SK-N-SH (cell line): ENCODE data around the gene TAC4. TPM values are rescaled to one million over a fixed set of nuclear protein-coding genes. Genes with fewer than 3 reads are reported as not detected.

Experiments used
- CTCF ChIA-PET: fragments of 300-600, 350-600 bp; formaldehyde crosslinking; extraction: SDS; loops from one replicate; lab custom pipeline; 2021; lab: Yijun Ruan, JAX
- POLR2A ChIA-PET: fragments of 350-600 bp; sonication (Branson Sonifier 250); formaldehyde crosslinking; extraction: SDS; loops from one replicate; lab custom pipeline; 2020; ENCODE audit warnings: antibody characterized with exemption, inconsistent platforms; lab: Yijun Ruan, JAX
- DNase-seq: peaks from one replicate; pipeline ENCODE4 v3.0.0; 2012
- H2AFZ ChIP-seq: fragments of 200-600 bp; sonication (generic); 2 replicates; pipeline ENCODE4 v1.8.1; 2016; ENCODE audit warnings: antibody characterized with exemption, mild to moderate bottlenecking, low read depth
- H3F3A ChIP-seq: fragments of 200-600 bp; sonication (generic); replicated peaks from 2 replicates; pipeline ENCODE3; 2016; ENCODE audit warnings: antibody characterized with exemption, mild to moderate bottlenecking; ENCODE audit not compliant: insufficient read depth
- H3K27ac ChIP-seq, 2 experiments: fragments of 200-500 bp in 1 of 2; fragments of 200-600 bp in 1 of 2; sonication (Bioruptor generic) in 1 of 2; sonication (generic), shearing (Covaris generic) in 1 of 2; 2 replicates each; pipeline versions ENCODE4 v1.5.1 to v1.6.1; 2014 to 2016; ENCODE audit warnings: low read depth in 2 of 2, inconsistent platforms in 1 of 2, low read length in 1 of 2, mild to moderate bottlenecking in 1 of 2, mixed read lengths in 1 of 2
- H3K27me3 ChIP-seq: fragments of 200-600 bp; sonication (generic), shearing (Covaris generic); 2 replicates; pipeline ENCODE4 v1.6.1; 2016; ENCODE audit warnings: mixed run types; ENCODE audit not compliant: insufficient read depth
- H3K36me3 ChIP-seq, 2 experiments: fragments of 200-500 bp in 1 of 2; fragments of 200-600 bp in 1 of 2; sonication (Bioruptor generic) in 1 of 2; sonication (generic) in 1 of 2; replicated peaks in 1 of 2; 2 replicates each; pipeline versions ENCODE3 to v1.5.1; 2014 to 2016; ENCODE audit warnings: low read length in 1 of 2, mild to moderate bottlenecking in 1 of 2; ENCODE audit not compliant: insufficient read depth in 2 of 2, control insufficient read depth in 1 of 2
- H3K4me1 ChIP-seq, 2 experiments: fragments of 200-500 bp in 1 of 2; fragments of 200-600 bp in 1 of 2; sonication (Bioruptor generic) in 1 of 2; sonication (generic), shearing (Covaris generic) in 1 of 2; 2 replicates each; pipeline versions ENCODE4 v1.5.1 to v1.6.1; 2014 to 2016; ENCODE audit warnings: low read depth in 1 of 2, low read length in 1 of 2, mixed run types in 1 of 2; ENCODE audit not compliant: insufficient read depth in 2 of 2, control insufficient read depth in 1 of 2
- H3K4me2 ChIP-seq: fragments of 200-600 bp; sonication (generic), shearing (Covaris generic); 2 replicates; pipeline ENCODE4 v1.6.1; 2017; ENCODE audit warnings: mixed run types
- H3K4me3 ChIP-seq, 2 experiments: fragments of 200-500 bp in 1 of 2; fragments of 200-600 bp in 1 of 2; sonication (Bioruptor generic) in 1 of 2; sonication (generic), shearing (Covaris generic) in 1 of 2; 2 replicates each; pipeline versions ENCODE4 v1.5.1 to v1.8.1; 2014 to 2016; ENCODE audit warnings: low read depth in 2 of 2, inconsistent platforms in 1 of 2, low read length in 1 of 2, mild to moderate bottlenecking in 1 of 2, mixed read lengths in 1 of 2, moderate library complexity in 1 of 2
- H3K79me2 ChIP-seq: fragments of 200-600 bp; sonication (generic); 2 replicates; pipeline ENCODE4 v1.8.1; 2017; ENCODE audit warnings: mild to moderate bottlenecking; ENCODE audit not compliant: insufficient read depth
- H3K9ac ChIP-seq: fragments of 200-600 bp; sonication (generic); 2 replicates; pipeline ENCODE4 v1.6.1; 2017; ENCODE audit warnings: mixed run types
- H3K9me2 ChIP-seq: fragments of 200-600 bp; sonication (generic); 2 replicates; pipeline ENCODE4 v1.6.1; 2017; ENCODE audit warnings: mixed run types
- H3K9me3 ChIP-seq: fragments of 200-600 bp; sonication (generic); 2 replicates; pipeline ENCODE4 v1.6.1; 2017; ENCODE audit warnings: mixed run types, mild to moderate bottlenecking, moderate library complexity
- H4K20me1 ChIP-seq: fragments of 200-600 bp; sonication (generic); 2 replicates; pipeline ENCODE4 v1.6.1; 2017; ENCODE audit warnings: mild to moderate bottlenecking, mixed run types; ENCODE audit not compliant: insufficient read depth
- CHD2 ChIP-seq: fragments of 150-350 bp; IDR thresholded peaks from 2 replicates; pipeline ENCODE4 v1.6.1; 2018; ENCODE audit warnings: low read length; ENCODE audit not compliant: partially characterized antibody
- CTCF ChIP-seq: fragments of 200-600 bp; sonication (generic); IDR thresholded peaks from 2 replicates; pipeline ENCODE4 v1.6.1; 2017; ENCODE audit warnings: antibody characterized with exemption, mild to moderate bottlenecking, moderate library complexity
- FOSL2 ChIP-seq: IDR thresholded peaks from 2 replicates; pipeline ENCODE4 v1.4.0; 2012; ENCODE audit warnings: low read depth, mild to moderate bottlenecking, moderate library complexity, borderline replicate concordance
- FOXM1 ChIP-seq: IDR thresholded peaks from 2 replicates; pipeline ENCODE4 v1.4.0; 2012; ENCODE audit warnings: low read depth, mild to moderate bottlenecking
- MEF2A ChIP-seq: IDR thresholded peaks from 2 replicates; pipeline ENCODE4 v1.4.0; 2012; ENCODE audit warnings: low read depth, borderline replicate concordance
- MXI1 ChIP-seq: IDR thresholded peaks from 2 replicates; pipeline ENCODE4 v1.6.1; 2012; ENCODE audit warnings: mild to moderate bottlenecking, low read depth, low read length, improper control_type of control experiment
- NFIC ChIP-seq: IDR thresholded peaks from 2 replicates; pipeline ENCODE4 v1.4.0; 2012; ENCODE audit warnings: borderline replicate concordance
- NRF1 ChIP-seq: IDR thresholded peaks from 2 replicates; pipeline ENCODE4 v1.6.1; 2012; ENCODE audit warnings: low read depth, mild to moderate bottlenecking, low read length
- POLR2AphosphoS5 ChIP-seq: IDR thresholded peaks from 2 replicates; pipeline ENCODE4 v1.6.1; 2012; ENCODE audit warnings: low read depth, low read length
- RAD21 ChIP-seq: IDR thresholded peaks from 2 replicates; pipeline ENCODE4 v1.6.1; 2012; ENCODE audit warnings: mild to moderate bottlenecking, low read length
- RCOR1 ChIP-seq: fragments of 150-350 bp; IDR thresholded peaks from 2 replicates; pipeline ENCODE4 v1.6.1; 2017; ENCODE audit warnings: antibody characterized with exemption, low read length
- RXRA ChIP-seq: IDR thresholded peaks from 2 replicates; pipeline ENCODE4 v1.4.0; 2012; ENCODE audit warnings: low read depth, mild to moderate bottlenecking, borderline replicate concordance
- SIN3A ChIP-seq: IDR thresholded peaks from 2 replicates; pipeline ENCODE4 v1.6.1; 2012; ENCODE audit warnings: low read depth, mild to moderate bottlenecking, low read length, moderate library complexity, borderline replicate concordance
- TEAD4 ChIP-seq: IDR thresholded peaks from 2 replicates; pipeline ENCODE4 v1.4.0; 2012; ENCODE audit warnings: mild to moderate bottlenecking, borderline replicate concordance; ENCODE audit not compliant: insufficient read depth
- USF2 ChIP-seq: fragments of 150-350 bp; IDR thresholded peaks from 2 replicates; pipeline ENCODE4 v1.6.1; 2017; ENCODE audit warnings: antibody characterized with exemption, low read length, low read depth, borderline replicate concordance
- ZBTB33 ChIP-seq: IDR thresholded peaks from 2 replicates; pipeline ENCODE4 v1.4.0; 2012; ENCODE audit warnings: low read depth, borderline replicate concordance
- WGBS: methylation state at CpG from one replicate; pipeline ENCODE4 v1.1.6; 2017; ENCODE audit warnings: low lambda C conversion rate; 5-methylcytosine and 5-hydroxymethylcytosine counted together
- polyA plus RNA-seq, 3 experiments: library from polyadenylated mRNA; depleted of rRNA; stranded (reverse); fragments of >200 nt; gene quantifications; 2 replicates each; pipeline ENCODE4 v1.2.3, GENCODE V29; 2012
- TF ChIP-seq, protein P1 (sequence below): IDR thresholded peaks from 2 replicates; pipeline ENCODE4 v1.6.1; 2012; ENCODE audit warnings: mild to moderate bottlenecking, low read depth, low read length, moderate library complexity

TAC4 gene
- polyA plus RNA-seq, 1 of the 3 experiments (the other 2 are of a cell fraction): not detected

DNA sequence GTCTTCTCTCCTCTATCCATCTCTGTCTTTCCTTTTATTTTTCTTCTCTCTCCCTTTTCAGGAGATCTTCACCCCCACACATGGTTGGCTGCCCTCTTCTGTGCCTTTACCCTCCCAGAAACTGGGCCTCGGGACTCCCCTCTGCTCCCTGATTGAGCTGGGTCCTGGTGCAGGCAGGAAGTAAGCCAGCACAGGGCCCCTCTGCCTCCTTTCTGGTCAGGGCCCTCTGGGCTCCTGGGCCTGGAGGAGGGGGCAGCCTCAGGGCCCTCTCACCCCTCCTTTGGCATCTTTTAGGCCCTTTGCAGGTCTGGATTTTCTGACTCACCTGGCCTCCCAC, 21.1 kb upstream of the TAC4 start:
- Histone ChIP-seq H3K4me2 (no peak overlapping the region), H3K9me2 (no peaks in the 10 kb centered on the region), H3K27ac (no peak overlapping the region), H3K36me3 (no peaks in the 10 kb centered on the region), H3K4me1 (no peaks in the 10 kb centered on the region), H4K20me1 (no peaks in the 10 kb centered on the region), H3K27me3 (peaks cover 31% of the 10 kb centered on the region), H2AFZ (no peak overlapping the region), H3K9ac (no peak overlapping the region), H3K4me3 (no peak overlapping the region), H3K9me3 (no peaks in the 10 kb centered on the region), H3K79me2 (no peaks in the 10 kb centered on the region), H3F3A (no peaks in the 10 kb centered on the region)
- no peak for DNase-seq
- CTCF ChIA-PET: interaction anchor here (1.3 to 40.4 kb wide), 5 partner anchors 11 to 128 kb away, joined by 3 to 1665 read pairs (median 4); partner anchors contain the start of gene DLX3
- TF ChIP-seq RXRA (no peak), CHD2 (no peak), CTCF (no peak), RAD21 (no peak), TEAD4 (no peak), NRF1 (no peak), MXI1 (no peak)
- TF ChIP-seq, protein P1, sequence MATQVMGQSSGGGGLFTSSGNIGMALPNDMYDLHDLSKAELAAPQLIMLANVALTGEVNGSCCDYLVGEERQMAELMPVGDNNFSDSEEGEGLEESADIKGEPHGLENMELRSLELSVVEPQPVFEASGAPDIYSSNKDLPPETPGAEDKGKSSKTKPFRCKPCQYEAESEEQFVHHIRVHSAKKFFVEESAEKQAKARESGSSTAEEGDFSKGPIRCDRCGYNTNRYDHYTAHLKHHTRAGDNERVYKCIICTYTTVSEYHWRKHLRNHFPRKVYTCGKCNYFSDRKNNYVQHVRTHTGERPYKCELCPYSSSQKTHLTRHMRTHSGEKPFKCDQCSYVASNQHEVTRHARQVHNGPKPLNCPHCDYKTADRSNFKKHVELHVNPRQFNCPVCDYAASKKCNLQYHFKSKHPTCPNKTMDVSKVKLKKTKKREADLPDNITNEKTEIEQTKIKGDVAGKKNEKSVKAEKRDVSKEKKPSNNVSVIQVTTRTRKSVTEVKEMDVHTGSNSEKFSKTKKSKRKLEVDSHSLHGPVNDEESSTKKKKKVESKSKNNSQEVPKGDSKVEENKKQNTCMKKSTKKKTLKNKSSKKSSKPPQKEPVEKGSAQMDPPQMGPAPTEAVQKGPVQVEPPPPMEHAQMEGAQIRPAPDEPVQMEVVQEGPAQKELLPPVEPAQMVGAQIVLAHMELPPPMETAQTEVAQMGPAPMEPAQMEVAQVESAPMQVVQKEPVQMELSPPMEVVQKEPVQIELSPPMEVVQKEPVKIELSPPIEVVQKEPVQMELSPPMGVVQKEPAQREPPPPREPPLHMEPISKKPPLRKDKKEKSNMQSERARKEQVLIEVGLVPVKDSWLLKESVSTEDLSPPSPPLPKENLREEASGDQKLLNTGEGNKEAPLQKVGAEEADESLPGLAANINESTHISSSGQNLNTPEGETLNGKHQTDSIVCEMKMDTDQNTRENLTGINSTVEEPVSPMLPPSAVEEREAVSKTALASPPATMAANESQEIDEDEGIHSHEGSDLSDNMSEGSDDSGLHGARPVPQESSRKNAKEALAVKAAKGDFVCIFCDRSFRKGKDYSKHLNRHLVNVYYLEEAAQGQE: no peak
- POLR2A ChIA-PET: no interaction called here
- WGBS: 8% methylated on average over 1 of the region's 1 CpG

- Histone ChIP-seq H3K9me2 (no peaks in the 10 kb centered on the region), H3F3A (no peaks in the 10 kb centered on the region), H3K27ac (no peak overlapping the region), H3K9me3 (no peaks in the 10 kb centered on the region), H4K20me1 (no peaks in the 10 kb centered on the region), H3K9ac (no peak overlapping the region), H3K27me3 (peaks cover 31% of the 10 kb centered on the region), H3K4me3 (no peak overlapping the region), H3K4me2 (no peak overlapping the region), H3K4me1 (no peaks in the 10 kb centered on the region), H3K79me2 (no peaks in the 10 kb centered on the region), H3K36me3 (no peaks in the 10 kb centered on the region), H2AFZ (no peak overlapping the region)
- no peak for DNase-seq
- 39% methylated on average over 3 of the region's 3 CpGs for WGBS
- ChIA-PET POLR2A (no interaction called here), CTCF (interaction anchor here (1.0 to 40.4 kb wide), 5 partner anchors 13 to 296 kb away, joined by 3 to 1665 read pairs (median 5); partner anchors contain the start of gene DLX3)
- TF ChIP-seq POLR2AphosphoS5 (no peak), SIN3A (no peak), MXI1 (no peak), MEF2A (no peak), USF2 (no peak), RCOR1 (no peak), NFIC (no peak), FOXM1 (no peak), ZBTB33 (no peak), FOSL2 (no peak)
Measured at GRCh38 chr17:49866882-49867413, 19.1 kb upstream of the TAC4 start.
